Glutamatergic neuron (in vitro differentiated cells): ENCODE results near the gene ACOT11. TPM values are rescaled to one million over a fixed set of nuclear protein-coding genes. Genes with fewer than 3 reads are reported as not detected.

Experiments
- DNase-seq: peaks from one replicate; pipeline ENCODE4 v3.0.0; 2022
- H3K27ac Mint-ChIP-seq: one replicate; pipeline ENCODE4 v1.8.0; 2020; ENCODE audit warnings: mild to moderate bottlenecking, mixed read lengths, inconsistent platforms; ENCODE audit not compliant: unreplicated experiment
- H3K27me3 Mint-ChIP-seq: one replicate; pipeline ENCODE4 v1.8.0; 2020; ENCODE audit warnings: mild to moderate bottlenecking, moderate library complexity, mixed read lengths, inconsistent platforms; ENCODE audit not compliant: unreplicated experiment
- H3K36me3 Mint-ChIP-seq: one replicate; pipeline ENCODE4 v1.8.0; 2020; ENCODE audit warnings: mild to moderate bottlenecking, mixed read lengths, inconsistent platforms; ENCODE audit not compliant: unreplicated experiment
- H3K4me1 Mint-ChIP-seq: one replicate; pipeline ENCODE4 v1.8.0; 2020; ENCODE audit warnings: mild to moderate bottlenecking, low read depth, mixed read lengths, inconsistent platforms; ENCODE audit not compliant: unreplicated experiment
- H3K4me3 Mint-ChIP-seq: one replicate; pipeline ENCODE4 v1.8.0; 2020; ENCODE audit warnings: mild to moderate bottlenecking, mixed read lengths, inconsistent platforms; ENCODE audit not compliant: unreplicated experiment
- H3K9me3 Mint-ChIP-seq: one replicate; pipeline ENCODE4 v1.8.0; 2020; ENCODE audit warnings: mild to moderate bottlenecking, moderate library complexity, mixed read lengths, inconsistent platforms; ENCODE audit not compliant: unreplicated experiment
- total RNA-seq: library from RNA; stranded (reverse); fragmentation: NEBNext Ultra II Directional; extraction: Animal tissue kit (Norgen Biotek cat#: 25700); gene quantifications from one replicate; pipeline ENCODE4 v1.2.1, GENCODE V29; 2021; ENCODE audit not compliant: unreplicated experiment
- TF ChIP-seq, protein P1 (sequence below): fragments of 200-600 bp; sonication (generic); IDR thresholded peaks from one replicate; pipeline ENCODE4 v1.5.0; 2021; ENCODE audit not compliant: partially characterized antibody, unreplicated experiment

ACOT11 gene
- total RNA-seq, 1 donor from 2014 or later: 0.32 TPM

DNA sequence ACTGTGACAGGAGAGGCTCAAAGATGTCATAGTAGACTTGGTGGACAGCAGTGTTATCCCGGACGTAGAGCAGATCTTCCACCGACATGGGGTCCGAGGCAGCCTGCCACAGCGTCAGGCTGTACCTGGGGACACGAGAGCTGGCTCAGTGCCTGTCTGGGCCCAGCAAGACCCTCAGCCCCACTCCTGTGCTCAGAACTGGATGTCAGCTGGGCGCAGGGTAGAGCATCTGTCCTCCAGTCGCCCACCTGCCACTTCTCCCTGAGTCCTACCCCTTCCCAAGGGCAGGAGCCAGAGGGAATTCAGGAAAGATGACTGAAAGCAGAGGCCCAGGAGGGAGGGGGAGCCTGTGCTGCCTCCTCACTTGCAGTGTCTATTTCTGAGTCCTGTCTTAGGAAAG, 63.6 kb downstream of the ACOT11 start:
- H3K4me3 Mint-ChIP-seq: no peak overlapping the region
- TF ChIP-seq, protein P1, sequence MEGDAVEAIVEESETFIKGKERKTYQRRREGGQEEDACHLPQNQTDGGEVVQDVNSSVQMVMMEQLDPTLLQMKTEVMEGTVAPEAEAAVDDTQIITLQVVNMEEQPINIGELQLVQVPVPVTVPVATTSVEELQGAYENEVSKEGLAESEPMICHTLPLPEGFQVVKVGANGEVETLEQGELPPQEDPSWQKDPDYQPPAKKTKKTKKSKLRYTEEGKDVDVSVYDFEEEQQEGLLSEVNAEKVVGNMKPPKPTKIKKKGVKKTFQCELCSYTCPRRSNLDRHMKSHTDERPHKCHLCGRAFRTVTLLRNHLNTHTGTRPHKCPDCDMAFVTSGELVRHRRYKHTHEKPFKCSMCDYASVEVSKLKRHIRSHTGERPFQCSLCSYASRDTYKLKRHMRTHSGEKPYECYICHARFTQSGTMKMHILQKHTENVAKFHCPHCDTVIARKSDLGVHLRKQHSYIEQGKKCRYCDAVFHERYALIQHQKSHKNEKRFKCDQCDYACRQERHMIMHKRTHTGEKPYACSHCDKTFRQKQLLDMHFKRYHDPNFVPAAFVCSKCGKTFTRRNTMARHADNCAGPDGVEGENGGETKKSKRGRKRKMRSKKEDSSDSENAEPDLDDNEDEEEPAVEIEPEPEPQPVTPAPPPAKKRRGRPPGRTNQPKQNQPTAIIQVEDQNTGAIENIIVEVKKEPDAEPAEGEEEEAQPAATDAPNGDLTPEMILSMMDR: no peak
- peaks cover 10% of the 10 kb centered on the region for H3K4me1 Mint-ChIP-seq
- peak overlapping the region; percentile 93 for H3K27ac Mint-ChIP-seq
- peak; percentile 68 for DNase-seq
- no peaks in the 10 kb centered on the region for H3K36me3 Mint-ChIP-seq
- peaks cover 10% of the 10 kb centered on the region for H3K9me3 Mint-ChIP-seq
- peaks cover 9% of the 10 kb centered on the region for H3K27me3 Mint-ChIP-seq

GRCh38 chr1:54614024-54614423, 66.0 kb downstream of the ACOT11 start:
- no peak overlapping the region for H3K4me3 Mint-ChIP-seq
- TF ChIP-seq, protein P1: no peak
- H3K27ac Mint-ChIP-seq: peak overlapping the region; percentile 14
- peaks cover 8% of the 10 kb centered on the region for H3K27me3 Mint-ChIP-seq
- peaks cover 8% of the 10 kb centered on the region for H3K4me1 Mint-ChIP-seq
- no peaks in the 10 kb centered on the region for H3K36me3 Mint-ChIP-seq
- no peak for DNase-seq
- peaks cover 9% of the 10 kb centered on the region for H3K9me3 Mint-ChIP-seq

GRCh38 chr1:54614563-54614962, 66.5 kb downstream of the ACOT11 start:
- Mint-ChIP-seq H3K4me1 (peaks cover 7% of the 10 kb centered on the region), H3K4me3 (no peak overlapping the region), H3K36me3 (no peaks in the 10 kb centered on the region), H3K27me3 (peaks cover 8% of the 10 kb centered on the region), H3K27ac (no peak overlapping the region), H3K9me3 (peaks cover 7% of the 10 kb centered on the region)
- TF ChIP-seq, protein P1: no peak
- DNase-seq: no peak

- H3K4me3 Mint-ChIP-seq: no peak overlapping the region
- peaks cover 8% of the 10 kb centered on the region for H3K27me3 Mint-ChIP-seq
- TF ChIP-seq, protein P1: no peak
- DNase-seq: no peak
- H3K9me3 Mint-ChIP-seq: peaks cover 7% of the 10 kb centered on the region
- peaks cover 12% of the 10 kb centered on the region for H3K4me1 Mint-ChIP-seq
- H3K36me3 Mint-ChIP-seq: no peaks in the 10 kb centered on the region
- no peak overlapping the region for H3K27ac Mint-ChIP-seq
These were observed 67.7 kb downstream of the ACOT11 start for GRCh38 chr1:54615531-54616279.

GRCh38 chr1:54619749-54620148, 71.7 kb downstream of the ACOT11 start:
- Mint-ChIP-seq H3K36me3 (no peaks in the 10 kb centered on the region), H3K27ac (no peak overlapping the region), H3K9me3 (peaks cover 5% of the 10 kb centered on the region), H3K4me1 (peaks cover 7% of the 10 kb centered on the region), H3K4me3 (peak overlapping the region; percentile 5), H3K27me3 (peaks cover 2% of the 10 kb centered on the region)
- TF ChIP-seq, protein P1: no peak
- peak; percentile 35 for DNase-seq
